ENCODE measurements around the gene TMC8.
A peak's percentile ranks its signal among the peaks of the same experiment; 100 is the strongest.
"Not testable (repeated sequence)": the region's sequence is repeated elsewhere in the genome, so short reads cannot be mapped to it uniquely, and the experiment has no call there.

The TMC8 gene, protein sequence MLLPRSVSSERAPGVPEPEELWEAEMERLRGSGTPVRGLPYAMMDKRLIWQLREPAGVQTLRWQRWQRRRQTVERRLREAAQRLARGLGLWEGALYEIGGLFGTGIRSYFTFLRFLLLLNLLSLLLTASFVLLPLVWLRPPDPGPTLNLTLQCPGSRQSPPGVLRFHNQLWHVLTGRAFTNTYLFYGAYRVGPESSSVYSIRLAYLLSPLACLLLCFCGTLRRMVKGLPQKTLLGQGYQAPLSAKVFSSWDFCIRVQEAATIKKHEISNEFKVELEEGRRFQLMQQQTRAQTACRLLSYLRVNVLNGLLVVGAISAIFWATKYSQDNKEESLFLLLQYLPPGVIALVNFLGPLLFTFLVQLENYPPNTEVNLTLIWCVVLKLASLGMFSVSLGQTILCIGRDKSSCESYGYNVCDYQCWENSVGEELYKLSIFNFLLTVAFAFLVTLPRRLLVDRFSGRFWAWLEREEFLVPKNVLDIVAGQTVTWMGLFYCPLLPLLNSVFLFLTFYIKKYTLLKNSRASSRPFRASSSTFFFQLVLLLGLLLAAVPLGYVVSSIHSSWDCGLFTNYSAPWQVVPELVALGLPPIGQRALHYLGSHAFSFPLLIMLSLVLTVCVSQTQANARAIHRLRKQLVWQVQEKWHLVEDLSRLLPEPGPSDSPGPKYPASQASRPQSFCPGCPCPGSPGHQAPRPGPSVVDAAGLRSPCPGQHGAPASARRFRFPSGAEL

DNA sequence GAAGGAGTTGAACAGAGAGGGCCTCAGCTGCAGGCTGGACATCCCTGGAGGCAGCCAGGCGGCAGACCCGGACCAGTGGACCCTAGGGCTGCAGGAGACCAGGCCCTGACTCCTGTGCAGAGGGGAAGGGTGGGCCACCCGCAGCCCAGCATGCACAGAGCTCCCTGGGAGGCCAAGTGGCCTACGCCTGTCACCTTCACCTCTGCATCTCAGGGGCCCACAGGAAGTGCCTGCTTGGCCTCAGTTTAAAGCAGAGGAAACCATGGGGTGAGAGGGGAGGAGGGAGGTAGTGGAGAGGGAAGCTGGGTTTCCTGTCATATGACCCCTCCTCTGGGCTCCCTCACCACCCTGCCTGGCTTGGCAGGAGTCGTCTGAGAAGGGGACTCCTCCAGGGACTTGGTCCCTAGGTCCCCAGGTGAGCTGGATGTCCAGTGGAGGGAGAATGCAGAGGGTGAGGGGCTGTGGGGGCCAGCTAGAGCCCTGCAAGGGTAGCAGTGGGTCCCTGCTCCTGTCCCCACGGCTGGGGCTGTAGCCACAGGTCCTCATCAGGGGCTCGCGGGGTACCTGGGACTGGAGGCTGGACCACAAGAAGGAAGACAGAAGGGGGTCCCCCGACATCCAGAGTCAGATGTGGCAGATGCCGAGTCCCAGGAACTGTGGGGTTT lies at the start of gene TMC8:
Gene TMC8, plus strand, starts transcription at position 335 of the 665 bp plus-strand sequence. CDS start 818 bp downstream, outside the sequence.
- peak; percentile 63 for DNase-seq (ENCODE audit: low read depth)

DNA sequence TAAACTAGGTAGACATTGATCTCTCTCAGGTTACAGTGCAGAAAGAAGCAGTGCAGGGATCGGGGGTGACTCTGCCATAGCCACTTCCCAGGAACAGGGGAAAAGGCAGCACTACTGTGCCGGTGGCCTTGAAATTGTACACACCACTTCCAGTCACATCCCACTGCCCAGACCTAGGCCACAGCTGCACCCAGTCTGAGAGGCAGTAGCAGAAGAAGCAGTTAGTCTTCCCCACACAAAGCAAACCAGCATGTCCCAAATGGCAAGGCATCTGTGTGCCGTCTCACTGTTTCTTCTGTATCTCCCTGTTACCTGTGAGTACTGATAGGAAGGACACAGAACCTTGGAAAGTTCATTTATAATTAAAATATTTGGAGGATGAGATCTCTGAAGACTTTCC lies 49.0 kb upstream of the TMC8 start:
- DNase-seq (ENCODE audit: low read depth) = no peak

DNA sequence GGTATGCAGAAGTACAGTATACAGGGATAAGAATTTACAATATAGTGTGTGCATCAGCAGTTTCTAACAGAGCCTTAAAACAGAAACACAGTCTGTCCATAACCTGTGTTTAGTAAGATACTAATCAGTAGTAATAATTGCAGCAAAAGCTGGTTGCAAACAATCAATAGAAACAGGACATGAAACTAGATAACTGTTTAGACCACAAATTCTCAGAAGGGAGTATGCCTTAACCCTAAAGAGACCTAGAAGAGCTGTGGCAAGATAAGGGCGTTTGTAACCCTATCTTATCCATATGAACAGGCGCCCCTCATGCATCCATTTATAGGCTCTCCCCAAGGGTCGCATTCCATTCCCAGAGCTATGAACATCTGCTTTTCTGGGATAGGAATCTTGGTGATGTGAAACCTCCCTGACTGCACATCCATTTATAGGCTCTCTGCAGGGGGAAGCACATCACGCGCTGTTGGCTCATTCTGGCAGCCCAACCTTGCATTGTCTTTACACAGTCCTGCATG lies 48.2 kb upstream of the TMC8 start:
- DNase-seq (ENCODE audit: low read depth) = not testable (repeated sequence)

DNA sequence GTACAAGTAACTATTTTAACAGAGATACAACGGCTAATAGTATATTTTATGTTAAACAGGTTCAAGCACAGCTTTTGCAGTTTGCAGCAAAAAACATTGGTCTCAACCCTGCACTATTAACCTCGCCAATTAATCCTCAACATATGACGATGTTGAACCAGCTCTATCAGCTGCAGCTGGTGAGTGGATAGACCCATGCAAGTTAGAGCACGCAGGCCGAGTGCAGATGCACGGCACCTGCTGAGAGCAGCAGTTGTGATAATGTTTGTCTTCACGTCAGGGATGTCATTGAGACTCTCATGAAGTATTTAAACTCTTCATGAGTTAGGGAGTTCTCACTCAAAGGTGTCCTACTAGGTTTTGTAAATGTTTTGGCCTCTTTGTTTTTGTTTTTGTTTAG lies 47.6 kb upstream of the TMC8 start:
- DNase-seq (ENCODE audit: low read depth) = no peak

DNA sequence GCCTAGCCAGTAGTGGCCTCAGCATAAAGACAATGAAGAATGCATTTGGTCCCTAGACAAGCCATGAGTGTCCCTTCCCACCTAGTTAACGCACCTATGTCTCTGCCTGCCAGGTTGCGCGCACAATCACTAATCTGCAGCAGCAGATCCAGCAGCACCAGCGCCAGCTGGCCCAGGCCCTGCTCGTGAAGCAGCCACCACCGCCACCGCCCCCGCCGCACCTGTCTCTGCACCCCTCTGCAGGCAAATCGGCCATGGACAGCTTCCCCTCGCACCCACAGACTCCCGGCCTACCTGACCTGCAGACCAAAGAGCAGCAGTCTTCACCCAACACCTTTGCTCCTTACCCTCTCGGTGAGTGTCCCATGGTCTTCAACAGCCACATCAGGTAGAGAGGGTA lies 43.8 kb upstream of the TMC8 start:
- no peak for DNase-seq (ENCODE audit: low read depth)

DNA sequence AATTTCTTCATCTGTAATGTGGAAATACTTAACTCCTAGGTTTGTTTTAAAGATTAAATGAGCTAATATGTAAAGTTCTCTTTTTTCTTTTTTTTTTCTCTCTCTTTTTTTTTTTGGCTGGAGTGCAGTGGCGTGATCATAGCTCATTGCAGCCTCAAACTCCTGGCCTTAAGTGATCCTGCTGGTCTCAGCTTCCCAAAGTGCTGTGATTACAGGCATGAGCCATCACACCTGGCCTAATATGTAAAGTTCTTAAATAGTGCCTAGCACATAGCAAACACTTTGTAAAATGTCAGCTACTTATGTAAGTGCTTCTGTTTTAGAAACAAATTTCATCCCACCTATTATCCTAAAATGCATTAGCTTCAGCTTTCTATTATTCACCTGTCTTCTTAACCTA lies 42.0 kb upstream of the TMC8 start:
- no peak for DNase-seq (ENCODE audit: low read depth)

DNA sequence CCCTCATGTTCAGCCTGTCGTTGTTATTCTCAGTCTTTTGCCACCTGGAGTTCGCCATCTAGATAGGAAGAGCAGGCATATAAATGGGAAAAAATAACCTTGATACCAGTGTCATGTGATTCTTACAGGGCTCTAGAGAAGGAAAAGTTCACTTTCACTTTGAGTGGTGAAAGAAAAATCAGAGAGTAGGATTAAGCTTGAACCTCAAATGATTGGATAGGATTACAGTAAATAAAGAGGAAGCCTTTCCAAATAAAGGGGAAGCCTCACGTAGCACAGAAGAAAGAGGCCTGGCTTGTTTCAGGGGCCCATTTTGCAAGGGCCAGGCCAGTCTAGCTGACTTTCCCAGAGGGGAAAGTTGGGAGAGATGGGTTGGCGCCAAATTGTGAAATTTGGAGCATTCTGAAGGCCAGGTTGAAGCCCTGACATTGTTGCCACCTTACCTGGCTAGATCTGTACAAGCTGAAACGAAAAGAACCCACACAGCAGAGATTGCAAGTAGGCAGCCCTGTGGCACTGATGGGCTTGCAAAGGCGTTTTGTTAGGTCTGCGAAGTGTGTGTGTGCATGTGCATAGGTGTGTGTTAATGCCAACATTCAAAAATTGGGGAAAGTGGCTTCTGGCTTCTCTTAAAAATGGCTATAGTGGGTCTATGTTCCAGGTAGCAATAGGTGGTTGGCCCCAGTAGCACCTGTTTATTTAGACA lies 40.8 kb upstream of the TMC8 start:
- no peak for DNase-seq (ENCODE audit: low read depth)

DNA sequence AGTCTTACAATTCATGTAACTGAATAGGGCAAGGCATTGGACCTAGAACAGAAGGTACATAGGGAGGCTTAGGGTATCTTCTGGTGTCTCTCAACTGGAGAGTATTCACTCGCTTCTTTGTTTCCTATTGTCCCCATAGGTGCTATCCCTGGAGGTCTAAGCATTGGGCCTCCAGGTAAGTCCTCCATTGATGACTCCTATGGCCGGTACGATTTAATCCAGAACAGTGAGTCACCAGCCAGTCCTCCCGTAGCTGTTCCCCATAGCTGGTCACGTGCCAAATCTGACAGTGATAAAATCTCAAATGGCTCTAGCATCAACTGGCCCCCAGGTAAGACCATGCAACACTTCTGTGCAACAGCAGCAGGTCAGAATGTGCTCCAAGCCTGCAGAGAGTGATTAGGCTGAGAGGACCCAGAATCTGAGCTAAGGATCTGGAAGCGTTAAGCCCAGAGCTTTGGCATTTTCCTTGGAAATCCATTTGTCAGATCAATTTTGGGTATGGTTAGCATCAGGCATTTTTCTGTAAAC lies 37.7 kb upstream of the TMC8 start:
- no peak for DNase-seq (ENCODE audit: low read depth)

DNA sequence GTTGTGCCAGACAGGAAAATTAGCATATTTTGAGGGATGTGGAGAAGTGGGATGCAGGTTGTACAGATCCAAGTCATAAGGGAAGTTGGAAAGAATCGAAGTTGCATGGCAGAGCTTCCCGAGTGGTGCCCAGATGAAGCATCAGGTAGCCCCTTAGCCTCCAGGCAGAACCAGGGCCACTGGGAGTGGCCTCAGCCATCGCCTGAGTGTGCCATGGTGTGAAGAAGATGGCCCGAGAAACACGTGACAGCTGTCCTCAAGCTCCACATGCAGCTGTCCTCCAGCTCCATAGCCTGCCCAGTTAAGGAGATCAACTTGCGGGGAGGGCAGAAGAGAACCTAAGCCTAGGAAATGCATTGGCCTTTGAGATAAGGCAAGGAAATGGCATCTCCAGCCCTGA lies 35.5 kb upstream of the TMC8 start:
- DNase-seq (ENCODE audit: low read depth) = no peak

DNA sequence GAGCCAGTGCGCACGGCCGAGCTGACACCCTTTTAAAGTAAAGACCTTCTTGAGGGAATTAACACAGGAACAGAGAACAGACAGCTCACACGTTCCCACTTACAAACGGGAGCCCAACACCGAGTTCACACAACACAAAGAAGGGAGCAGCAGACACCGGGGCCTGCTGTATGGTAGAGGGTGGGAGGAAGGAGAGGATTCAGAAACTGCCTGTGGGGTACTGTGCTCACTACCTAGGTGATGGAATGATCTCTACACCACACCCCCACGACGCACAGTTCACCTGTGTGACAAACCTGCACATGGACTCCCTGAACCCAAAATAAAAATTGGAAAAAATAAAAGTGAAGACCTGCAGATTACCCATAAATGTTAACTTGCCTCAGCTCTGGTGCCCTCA lies 34.5 kb upstream of the TMC8 start:
- no peak for DNase-seq (ENCODE audit: low read depth)

DNA sequence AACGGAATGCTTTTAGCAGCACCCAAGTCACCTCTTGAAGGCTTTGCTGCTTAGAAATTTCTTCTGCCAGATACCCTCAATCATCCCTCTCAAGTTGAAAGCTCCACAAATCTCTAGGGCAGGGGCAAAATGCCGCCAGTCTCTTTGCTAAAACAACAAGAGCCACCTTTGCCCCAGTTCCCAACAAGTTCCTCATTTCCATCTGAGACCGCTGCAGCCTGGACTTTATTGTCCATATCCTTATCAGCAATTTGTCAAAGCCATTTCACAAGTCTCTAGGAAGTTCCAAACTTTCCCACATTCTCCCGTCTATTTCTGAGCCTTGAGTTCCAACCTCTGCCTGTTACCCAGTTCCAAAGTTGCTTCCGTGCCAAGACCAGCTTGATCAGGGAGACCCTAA lies 29.5 kb upstream of the TMC8 start:
- DNase-seq (ENCODE audit: low read depth) = no peak

DNA sequence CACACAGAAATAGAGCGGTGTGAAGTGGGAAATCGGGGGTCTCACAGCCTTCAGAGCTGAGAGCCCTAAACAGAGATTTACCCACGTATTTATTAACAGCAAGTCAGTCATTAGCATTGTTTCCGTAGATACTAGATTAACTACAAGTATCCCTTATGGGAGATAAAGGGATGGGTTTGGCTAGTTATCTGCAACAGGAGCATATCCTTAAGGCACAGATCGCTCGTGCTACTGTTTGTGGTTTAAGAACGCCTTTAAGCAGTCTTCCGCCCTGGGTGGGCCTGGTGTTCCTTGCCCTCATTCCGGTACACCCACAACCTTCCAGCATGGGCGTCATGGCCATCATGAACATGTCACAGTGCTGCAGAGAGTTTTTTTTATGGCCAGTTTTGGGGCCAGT lies 29.0 kb upstream of the TMC8 start:
- no peak for DNase-seq (ENCODE audit: low read depth)

DNA sequence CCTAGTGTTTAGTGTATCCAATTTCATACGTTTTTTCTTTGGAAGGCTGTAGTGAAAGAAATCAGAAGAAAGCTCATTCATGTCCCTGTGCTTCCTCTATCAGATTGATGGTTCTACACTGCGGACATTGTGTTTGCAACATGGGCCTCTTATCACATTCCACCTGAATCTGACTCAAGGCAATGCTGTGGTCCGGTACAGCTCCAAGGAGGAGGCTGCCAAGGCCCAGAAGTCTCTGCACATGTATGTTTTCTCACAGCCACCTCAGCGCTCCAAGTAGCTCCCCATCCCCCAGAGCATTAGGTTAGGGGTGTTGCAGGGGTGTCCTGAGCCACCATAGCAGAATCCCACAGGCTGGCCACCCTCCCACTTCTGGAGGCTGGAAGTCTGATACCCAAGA lies 27.3 kb upstream of the TMC8 start:
- no peak for DNase-seq (ENCODE audit: low read depth)

DNA sequence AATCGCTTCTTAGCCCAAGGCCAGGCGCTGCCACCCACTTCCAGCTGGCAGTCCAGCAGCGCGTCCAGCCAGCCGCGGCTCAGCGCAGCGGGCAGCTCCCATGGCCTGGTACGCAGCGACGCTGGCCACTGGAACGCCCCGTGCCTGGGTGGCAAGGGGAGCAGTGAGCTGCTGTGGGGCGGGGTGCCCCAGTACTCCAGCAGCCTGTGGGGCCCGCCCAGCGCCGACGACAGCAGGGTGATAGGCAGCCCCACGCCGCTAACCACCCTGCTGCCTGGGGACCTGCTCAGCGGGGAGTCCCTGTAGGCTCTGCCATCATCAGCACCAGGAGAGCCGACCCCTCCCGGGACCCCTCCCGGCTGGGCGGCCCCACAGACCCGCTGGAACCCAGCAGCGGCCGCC lies 26.0 kb upstream of the TMC8 start:
- no peak for DNase-seq (ENCODE audit: low read depth)

DNA sequence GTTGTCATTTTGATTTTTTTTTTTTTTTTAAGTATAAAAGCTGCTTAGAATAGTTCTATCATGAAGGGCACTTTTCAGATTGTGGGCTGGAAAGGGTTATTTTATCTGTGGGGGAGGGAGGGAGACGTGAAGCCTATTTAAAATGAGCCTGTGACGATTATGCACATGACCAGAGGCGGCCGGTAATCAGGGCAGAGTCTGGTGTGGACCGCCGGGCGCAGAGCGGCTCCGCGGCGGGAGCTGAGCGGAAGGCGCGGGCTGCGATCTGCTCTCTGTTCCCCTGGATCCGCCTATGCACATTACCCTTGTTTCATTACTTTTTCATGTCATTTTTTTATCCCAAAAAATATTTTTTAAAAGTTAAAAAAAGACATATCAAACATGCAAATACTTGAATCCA lies 25.5 kb upstream of the TMC8 start:
- no peak for DNase-seq (ENCODE audit: low read depth)

DNA sequence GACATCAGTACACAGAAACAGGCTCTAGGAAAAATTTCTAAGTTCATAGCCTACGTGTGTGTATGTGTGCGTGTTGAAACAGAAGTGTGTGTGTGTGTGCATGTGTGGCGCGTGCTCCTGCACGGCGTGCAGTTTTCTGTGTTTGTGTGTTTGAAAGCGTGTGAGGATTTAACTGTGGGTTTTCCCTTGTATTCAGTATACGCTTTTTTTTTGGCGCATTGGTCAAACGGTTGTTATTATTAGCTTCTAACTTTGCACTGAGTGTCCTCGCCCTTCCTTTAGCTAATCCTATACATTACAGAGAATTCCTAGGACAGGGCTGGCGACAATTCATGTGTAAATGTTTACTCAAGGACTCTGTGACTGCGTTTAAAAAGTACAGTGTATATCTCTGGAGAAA lies 25.0 kb upstream of the TMC8 start:
- DNase-seq (ENCODE audit: low read depth) = no peak

DNA sequence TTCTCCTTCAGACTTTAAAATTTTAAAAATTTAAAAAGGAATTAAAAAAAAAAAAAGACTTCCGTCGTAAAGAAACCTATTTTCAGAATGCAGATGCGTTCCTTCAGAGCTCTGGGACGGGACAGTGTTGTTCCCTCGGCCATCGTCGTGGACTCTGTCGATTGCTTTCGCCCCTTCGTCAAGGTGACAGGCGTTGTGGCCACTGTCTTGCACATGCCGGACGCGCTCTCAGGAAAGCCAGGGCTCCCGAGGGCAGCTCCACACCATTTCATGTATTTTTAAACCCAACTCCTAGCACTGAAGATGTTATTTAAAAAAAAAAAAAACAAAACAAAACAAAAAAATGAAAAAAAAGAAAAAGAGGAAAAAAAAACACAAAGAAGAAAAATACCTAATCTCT lies 24.4 kb upstream of the TMC8 start:
- no peak for DNase-seq (ENCODE audit: low read depth)

DNA sequence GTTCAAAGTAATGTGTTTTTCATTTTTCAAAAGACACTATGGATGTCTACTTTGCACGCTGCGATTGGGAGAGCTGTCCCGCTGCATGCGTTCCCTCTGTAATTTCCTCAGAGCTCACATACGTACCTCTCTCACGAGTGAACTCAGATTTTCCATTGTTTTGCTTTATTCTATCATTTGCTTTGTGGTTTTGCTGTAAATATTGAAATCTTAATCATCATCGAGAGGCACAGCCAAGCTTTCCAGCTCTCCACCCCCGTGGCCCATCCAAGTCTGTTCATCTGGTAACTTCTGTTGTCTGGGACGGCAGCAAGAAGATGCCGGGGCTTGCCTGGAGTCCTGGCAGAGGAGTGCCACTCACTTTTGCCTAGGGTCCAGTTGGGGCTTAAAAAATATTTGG lies 23.1 kb upstream of the TMC8 start:
- no peak for DNase-seq (ENCODE audit: low read depth)

DNA sequence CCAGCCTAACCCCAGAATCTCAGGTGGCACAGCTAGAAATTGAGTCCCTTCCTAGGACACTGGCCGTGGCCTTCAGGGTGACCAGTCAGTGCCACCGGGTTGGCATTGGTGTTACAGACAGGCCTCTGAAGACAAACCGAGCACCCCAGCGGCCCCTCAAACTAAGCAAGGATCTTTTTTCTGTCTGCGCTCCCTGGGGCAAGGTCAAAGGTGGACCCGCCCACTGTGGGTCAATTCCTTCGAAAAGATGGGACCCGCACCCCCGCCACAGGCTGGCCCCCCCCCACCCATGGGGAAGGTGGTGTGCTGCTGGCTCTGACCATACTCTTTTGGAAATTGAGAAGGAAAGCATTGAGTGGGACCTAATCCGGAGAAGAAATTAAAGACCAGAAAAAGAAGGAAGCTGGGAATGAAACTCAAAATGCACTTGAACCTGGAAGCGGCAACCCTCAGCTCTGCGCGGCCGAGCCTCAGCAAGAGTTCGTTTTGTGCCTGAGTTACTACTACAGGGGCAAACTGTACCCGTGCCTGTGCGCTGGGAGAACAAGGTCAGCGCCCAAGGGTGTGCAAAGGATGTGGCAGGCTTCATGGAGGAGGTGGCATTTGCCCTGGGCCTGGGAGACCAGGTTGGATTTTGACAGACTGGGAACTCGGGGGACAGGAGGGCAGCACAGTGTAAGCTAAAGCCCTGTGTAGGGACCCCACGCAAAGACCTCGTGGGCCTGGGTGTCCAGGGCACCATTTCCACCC lies 22.4 kb upstream of the TMC8 start:
- no peak for DNase-seq (ENCODE audit: low read depth)

DNA sequence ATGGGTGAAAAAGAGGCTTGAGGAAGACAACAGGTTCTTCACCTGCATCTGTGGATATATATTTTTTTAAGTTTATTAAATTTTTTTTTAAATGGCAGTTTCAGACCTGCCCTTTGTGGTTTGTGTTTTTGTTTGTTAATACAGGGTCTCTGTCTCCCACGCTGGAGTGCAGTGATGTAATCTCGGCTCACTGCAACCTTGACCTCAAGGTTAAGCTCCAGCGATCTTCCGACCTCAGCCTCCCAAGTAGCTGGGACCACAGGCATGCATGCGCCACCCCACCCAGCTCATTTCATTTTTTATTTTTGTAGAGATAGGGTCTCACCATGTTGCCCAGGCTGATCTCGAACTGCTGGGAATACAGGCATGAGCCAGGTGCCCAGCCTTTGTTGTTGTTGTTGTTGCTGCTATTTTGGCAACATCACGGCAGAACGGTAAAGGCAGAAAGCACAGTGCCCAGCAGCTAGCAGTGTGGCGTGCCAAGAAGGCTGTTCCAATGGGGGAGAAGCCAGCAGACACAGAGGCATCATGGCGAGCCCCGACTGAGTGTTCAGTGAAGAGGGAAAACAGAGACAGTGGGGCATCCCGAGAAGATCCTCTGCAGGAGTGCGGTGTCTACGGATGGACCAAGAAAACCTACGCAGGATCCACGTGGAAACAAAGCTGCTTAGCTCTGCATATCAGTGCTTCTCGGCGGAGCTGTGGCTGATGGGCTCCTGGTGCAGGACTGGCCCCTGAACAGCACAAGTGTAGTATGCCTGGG lies 21.7 kb upstream of the TMC8 start:
- no peak for DNase-seq (ENCODE audit: low read depth)

DNA sequence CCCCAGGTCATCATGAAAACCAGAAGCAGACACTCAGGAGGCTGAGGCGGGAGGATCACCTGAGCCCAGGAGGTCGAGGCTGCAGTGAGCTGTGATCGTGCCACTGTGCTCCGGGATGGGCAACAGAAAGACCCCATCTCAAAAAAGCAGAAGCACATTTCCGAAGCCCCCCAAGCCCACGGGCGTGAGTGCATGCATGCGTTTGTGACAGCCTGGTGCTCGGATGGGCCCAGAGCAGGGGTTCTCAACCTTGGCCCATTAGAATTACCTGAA lies 21.1 kb upstream of the TMC8 start:
- no peak for DNase-seq (ENCODE audit: low read depth)

All from stimulated activated CD8-positive, alpha-beta memory T cell treated with anti-CD3 and anti-CD28 coated beads, Interleukin-12 subunit alpha, Interleukin-12 subunit beta, amount 100 ng/mL, for 1 hour (primary cell).